SK-N-SH treated with all-trans-retinoic acid at 6 μM for 48 hours (cell line): ENCODE data around the gene LINGO1.

ENCODE experiments used
- ATAC-seq: fragments of 200-7000 bp; cut with Tn5 transposase; 3 replicates; pipeline ENCODE4 v1.9.1; 2020; ENCODE audit warnings: mild to moderate bottlenecking, moderate library complexity
- ARNTL ChIP-seq: fragments of 450-650 bp; formaldehyde crosslinking; IDR thresholded peaks from 2 replicates; pipeline ENCODE4 v1.5.0; 2020; ENCODE audit warnings: low read depth, mild to moderate bottlenecking, moderate library complexity, borderline replicate concordance
- BACH2 ChIP-seq: fragments of 250-450 bp; sonication (Bioruptor Pico); IDR thresholded peaks from 2 replicates; pipeline ENCODE4 v1.9.0; 2021; ENCODE audit warnings: mild to moderate bottlenecking, borderline replicate concordance
- CSDC2 ChIP-seq: fragments of 250-450 bp; sonication (Bioruptor Pico); IDR thresholded peaks from 2 replicates; pipeline ENCODE4 v1.5.0; 2020; ENCODE audit warnings: mild to moderate bottlenecking, moderate library complexity
- GLIS3 ChIP-seq: fragments of 250-450 bp; sonication (Bioruptor Pico); IDR thresholded peaks from 2 replicates; pipeline ENCODE4 v1.5.0; 2020; ENCODE audit warnings: mild to moderate bottlenecking, moderate library complexity
- OSR1 ChIP-seq: fragments of 250-450 bp; sonication (Bioruptor Pico); IDR thresholded peaks from 2 replicates; pipeline ENCODE4 v1.8.0; 2022; ENCODE audit warnings: moderate library complexity, mild to moderate bottlenecking, inconsistent platforms
- RARB ChIP-seq: fragments of 250-450 bp; sonication (Bioruptor Pico); IDR thresholded peaks from 2 replicates; pipeline ENCODE4 v1.8.0; 2021; ENCODE audit warnings: mild to moderate bottlenecking, moderate library complexity
- SNAI2 ChIP-seq: fragments of 250-450 bp; sonication (Bioruptor Pico); IDR thresholded peaks from 2 replicates; pipeline ENCODE4 v1.5.0; 2020; ENCODE audit warnings: mild to moderate bottlenecking, moderate library complexity
- TCF4 ChIP-seq: fragments of 250-450 bp; sonication (Bioruptor Pico); IDR thresholded peaks from 2 replicates; pipeline ENCODE4 v1.8.0; 2021; ENCODE audit warnings: mild to moderate bottlenecking, moderate library complexity, borderline replicate concordance
- TOX ChIP-seq: fragments of 250-450 bp; sonication (Bioruptor Pico); IDR thresholded peaks from 2 replicates; pipeline ENCODE4 v1.8.0; 2021; ENCODE audit warnings: mild to moderate bottlenecking, moderate library complexity, borderline replicate concordance
- ZC3H10 ChIP-seq: fragments of 250-450 bp; sonication (Bioruptor Pico); IDR thresholded peaks from 2 replicates; pipeline ENCODE4 v1.5.1; 2021; ENCODE audit warnings: mild to moderate bottlenecking, moderate library complexity
- ZFP30 ChIP-seq: fragments of 450-650 bp; formaldehyde crosslinking; IDR thresholded peaks from 2 replicates; pipeline ENCODE4 v1.5.0; 2022; ENCODE audit warnings: mild to moderate bottlenecking, moderate library complexity
- ZNF565 ChIP-seq: fragments of 450-650 bp; formaldehyde crosslinking; conservative IDR thresholded peaks from 2 replicates; pipeline ENCODE4 v1.5.0; 2020; ENCODE audit warnings: low read depth, mild to moderate bottlenecking, moderate library complexity
- ZNF70 ChIP-seq: fragments of 450-650 bp; formaldehyde crosslinking; IDR thresholded peaks from 2 replicates; pipeline ENCODE4 v1.5.0; 2020; ENCODE audit warnings: mild to moderate bottlenecking, moderate library complexity
- ZNF8 ChIP-seq: fragments of 450-650 bp; formaldehyde crosslinking; IDR thresholded peaks from 2 replicates; pipeline ENCODE4 v1.5.0; 2020; ENCODE audit warnings: mild to moderate bottlenecking, moderate library complexity
- TF ChIP-seq, protein P1 (sequence below): fragments of 250-450 bp; sonication (Bioruptor Pico); IDR thresholded peaks from 2 replicates; pipeline ENCODE4 v1.8.0; 2020; ENCODE audit warnings: mild to moderate bottlenecking, moderate library complexity, borderline replicate concordance
- TF ChIP-seq, protein P2 (sequence below): fragments of 250-450 bp; sonication (Bioruptor Pico); IDR thresholded peaks from 2 replicates; pipeline ENCODE4 v1.5.1; 2021; ENCODE audit warnings: mild to moderate bottlenecking, moderate library complexity
- TF ChIP-seq, protein P3 (sequence below): fragments of 250-450 bp; sonication (Bioruptor Pico); IDR thresholded peaks from 2 replicates; pipeline ENCODE4 v1.8.0; 2021; ENCODE audit warnings: low read depth, mild to moderate bottlenecking, moderate library complexity, borderline replicate concordance
- TF ChIP-seq, protein P4 (sequence below): fragments of 250-450 bp; sonication (Bioruptor Pico); IDR thresholded peaks from 2 replicates; pipeline ENCODE4 v1.5.0; 2020; ENCODE audit warnings: mild to moderate bottlenecking, moderate library complexity
- TF ChIP-seq, protein P5 (sequence below): fragments of 250-450 bp; sonication (Bioruptor Pico); IDR thresholded peaks from 2 replicates; pipeline ENCODE4 v1.5.1; 2020; ENCODE audit warnings: low read depth, mild to moderate bottlenecking, moderate library complexity

Gene LINGO1

DNA sequence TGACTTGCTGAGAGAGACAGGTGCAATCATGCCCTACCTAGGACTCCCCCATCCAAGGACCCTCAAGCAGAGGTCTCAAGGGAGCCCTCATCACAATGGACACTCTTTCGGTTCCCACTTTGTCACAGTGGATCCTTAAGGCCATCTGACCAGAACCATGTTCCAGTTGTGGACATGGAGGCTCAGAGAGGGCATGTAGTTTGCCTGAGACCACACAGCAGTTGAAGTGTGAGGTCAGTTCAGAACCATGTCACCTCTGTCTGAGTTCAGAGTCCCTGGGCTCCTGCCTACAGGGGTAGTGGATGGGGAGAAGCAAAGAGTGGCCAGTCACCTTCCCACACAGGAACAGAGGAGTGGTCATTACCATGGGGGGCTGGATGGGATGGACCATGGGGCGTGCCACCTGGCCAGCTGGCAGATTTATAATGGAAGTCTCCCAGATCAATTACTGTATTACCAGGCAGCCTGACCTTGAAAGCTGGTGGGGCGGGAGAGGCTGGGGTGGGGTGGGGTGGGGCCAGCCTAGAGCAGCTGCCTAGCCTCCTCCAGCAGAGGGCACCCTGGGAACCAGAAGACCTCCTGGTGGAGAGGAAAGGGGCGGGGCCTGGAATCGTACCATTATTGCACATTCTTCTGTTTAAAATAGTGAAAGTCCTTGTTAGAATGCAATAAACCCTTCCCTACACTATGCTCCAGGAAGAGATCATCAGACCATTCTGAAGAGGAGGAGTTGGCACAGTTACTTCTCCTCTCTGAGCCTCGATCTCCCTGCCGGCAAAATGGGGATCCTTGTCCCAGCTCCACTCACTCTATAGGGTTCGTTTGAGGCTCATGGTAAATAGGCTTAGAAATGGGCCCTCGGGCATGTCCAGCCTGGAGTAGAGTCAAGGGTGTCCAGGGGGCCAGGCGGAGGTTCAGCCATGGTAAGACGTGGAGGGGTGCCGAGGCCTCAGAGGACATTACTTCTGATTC lies 26.9 kb upstream of the LINGO1 start:
- TF ChIP-seq BACH2 (CRISPR knock-in tag) (no peak), SNAI2 (CRISPR knock-in tag) (no peak), RARB (CRISPR knock-in tag) (no peak), ZC3H10 (CRISPR knock-in tag) (no peak), ZNF565 (no peak), ZNF70 (no peak), ZFP30 (no peak), TOX (CRISPR knock-in tag) (no peak), ARNTL (no peak), CSDC2 (CRISPR knock-in tag) (no peak), GLIS3 (CRISPR knock-in tag) (no peak), ZNF8 (no peak), TCF4 (CRISPR knock-in tag) (no peak)
- TF ChIP-seq, protein P1, sequence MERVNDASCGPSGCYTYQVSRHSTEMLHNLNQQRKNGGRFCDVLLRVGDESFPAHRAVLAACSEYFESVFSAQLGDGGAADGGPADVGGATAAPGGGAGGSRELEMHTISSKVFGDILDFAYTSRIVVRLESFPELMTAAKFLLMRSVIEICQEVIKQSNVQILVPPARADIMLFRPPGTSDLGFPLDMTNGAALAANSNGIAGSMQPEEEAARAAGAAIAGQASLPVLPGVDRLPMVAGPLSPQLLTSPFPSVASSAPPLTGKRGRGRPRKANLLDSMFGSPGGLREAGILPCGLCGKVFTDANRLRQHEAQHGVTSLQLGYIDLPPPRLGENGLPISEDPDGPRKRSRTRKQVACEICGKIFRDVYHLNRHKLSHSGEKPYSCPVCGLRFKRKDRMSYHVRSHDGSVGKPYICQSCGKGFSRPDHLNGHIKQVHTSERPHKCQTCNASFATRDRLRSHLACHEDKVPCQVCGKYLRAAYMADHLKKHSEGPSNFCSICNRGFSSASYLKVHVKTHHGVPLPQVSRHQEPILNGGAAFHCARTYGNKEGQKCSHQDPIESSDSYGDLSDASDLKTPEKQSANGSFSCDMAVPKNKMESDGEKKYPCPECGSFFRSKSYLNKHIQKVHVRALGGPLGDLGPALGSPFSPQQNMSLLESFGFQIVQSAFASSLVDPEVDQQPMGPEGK (CRISPR knock-in tag): no peak
- TF ChIP-seq, protein P2, sequence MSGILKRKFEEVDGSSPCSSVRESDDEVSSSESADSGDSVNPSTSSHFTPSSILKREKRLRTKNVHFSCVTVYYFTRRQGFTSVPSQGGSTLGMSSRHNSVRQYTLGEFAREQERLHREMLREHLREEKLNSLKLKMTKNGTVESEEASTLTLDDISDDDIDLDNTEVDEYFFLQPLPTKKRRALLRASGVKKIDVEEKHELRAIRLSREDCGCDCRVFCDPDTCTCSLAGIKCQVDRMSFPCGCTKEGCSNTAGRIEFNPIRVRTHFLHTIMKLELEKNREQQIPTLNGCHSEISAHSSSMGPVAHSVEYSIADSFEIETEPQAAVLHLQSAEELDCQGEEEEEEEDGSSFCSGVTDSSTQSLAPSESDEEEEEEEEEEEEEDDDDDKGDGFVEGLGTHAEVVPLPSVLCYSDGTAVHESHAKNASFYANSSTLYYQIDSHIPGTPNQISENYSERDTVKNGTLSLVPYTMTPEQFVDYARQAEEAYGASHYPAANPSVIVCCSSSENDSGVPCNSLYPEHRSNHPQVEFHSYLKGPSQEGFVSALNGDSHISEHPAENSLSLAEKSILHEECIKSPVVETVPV: no peak
- TF ChIP-seq, protein P3, sequence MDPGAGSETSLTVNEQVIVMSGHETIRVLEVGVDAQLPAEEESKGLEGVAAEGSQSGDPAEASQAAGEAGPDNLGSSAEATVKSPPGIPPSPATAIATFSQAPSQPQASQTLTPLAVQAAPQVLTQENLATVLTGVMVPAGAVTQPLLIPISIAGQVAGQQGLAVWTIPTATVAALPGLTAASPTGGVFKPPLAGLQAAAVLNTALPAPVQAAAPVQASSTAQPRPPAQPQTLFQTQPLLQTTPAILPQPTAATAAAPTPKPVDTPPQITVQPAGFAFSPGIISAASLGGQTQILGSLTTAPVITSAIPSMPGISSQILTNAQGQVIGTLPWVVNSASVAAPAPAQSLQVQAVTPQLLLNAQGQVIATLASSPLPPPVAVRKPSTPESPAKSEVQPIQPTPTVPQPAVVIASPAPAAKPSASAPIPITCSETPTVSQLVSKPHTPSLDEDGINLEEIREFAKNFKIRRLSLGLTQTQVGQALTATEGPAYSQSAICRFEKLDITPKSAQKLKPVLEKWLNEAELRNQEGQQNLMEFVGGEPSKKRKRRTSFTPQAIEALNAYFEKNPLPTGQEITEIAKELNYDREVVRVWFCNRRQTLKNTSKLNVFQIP (CRISPR knock-in tag): no peak
- TF ChIP-seq, protein P4, sequence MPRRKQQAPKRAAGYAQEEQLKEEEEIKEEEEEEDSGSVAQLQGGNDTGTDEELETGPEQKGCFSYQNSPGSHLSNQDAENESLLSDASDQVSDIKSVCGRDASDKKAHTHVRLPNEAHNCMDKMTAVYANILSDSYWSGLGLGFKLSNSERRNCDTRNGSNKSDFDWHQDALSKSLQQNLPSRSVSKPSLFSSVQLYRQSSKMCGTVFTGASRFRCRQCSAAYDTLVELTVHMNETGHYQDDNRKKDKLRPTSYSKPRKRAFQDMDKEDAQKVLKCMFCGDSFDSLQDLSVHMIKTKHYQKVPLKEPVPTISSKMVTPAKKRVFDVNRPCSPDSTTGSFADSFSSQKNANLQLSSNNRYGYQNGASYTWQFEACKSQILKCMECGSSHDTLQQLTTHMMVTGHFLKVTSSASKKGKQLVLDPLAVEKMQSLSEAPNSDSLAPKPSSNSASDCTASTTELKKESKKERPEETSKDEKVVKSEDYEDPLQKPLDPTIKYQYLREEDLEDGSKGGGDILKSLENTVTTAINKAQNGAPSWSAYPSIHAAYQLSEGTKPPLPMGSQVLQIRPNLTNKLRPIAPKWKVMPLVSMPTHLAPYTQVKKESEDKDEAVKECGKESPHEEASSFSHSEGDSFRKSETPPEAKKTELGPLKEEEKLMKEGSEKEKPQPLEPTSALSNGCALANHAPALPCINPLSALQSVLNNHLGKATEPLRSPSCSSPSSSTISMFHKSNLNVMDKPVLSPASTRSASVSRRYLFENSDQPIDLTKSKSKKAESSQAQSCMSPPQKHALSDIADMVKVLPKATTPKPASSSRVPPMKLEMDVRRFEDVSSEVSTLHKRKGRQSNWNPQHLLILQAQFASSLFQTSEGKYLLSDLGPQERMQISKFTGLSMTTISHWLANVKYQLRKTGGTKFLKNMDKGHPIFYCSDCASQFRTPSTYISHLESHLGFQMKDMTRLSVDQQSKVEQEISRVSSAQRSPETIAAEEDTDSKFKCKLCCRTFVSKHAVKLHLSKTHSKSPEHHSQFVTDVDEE (CRISPR knock-in tag): no peak
- TF ChIP-seq, protein P5, sequence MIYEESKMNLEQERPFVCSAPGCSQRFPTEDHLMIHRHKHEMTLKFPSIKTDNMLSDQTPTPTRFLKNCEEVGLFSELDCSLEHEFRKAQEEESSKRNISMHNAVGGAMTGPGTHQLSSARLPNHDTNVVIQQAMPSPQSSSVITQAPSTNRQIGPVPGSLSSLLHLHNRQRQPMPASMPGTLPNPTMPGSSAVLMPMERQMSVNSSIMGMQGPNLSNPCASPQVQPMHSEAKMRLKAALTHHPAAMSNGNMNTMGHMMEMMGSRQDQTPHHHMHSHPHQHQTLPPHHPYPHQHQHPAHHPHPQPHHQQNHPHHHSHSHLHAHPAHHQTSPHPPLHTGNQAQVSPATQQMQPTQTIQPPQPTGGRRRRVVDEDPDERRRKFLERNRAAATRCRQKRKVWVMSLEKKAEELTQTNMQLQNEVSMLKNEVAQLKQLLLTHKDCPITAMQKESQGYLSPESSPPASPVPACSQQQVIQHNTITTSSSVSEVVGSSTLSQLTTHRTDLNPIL (CRISPR knock-in tag): no peak
- peak; percentile 80 for ATAC-seq

DNA sequence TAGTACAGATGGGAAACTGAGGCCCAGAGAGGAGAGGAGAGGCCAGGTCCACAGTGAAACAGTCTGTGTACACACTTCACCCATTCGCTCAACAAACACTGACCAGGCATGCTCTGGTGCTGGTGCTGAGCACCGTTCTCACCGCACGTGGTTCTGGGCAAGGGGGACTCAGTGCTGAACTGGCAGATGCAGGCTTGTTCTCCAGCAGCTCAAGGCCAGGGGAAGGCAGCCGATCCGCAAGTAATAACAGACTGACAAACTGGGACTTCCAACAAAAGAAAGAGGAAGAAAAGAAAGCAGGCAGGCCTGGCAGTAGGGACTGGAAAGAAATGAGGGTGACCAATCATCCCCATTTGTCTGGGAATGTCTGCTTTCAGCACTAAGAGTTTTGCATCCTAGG lies 25.6 kb upstream of the LINGO1 start:
- TF ChIP-seq ZNF565 (no peak), SNAI2 (CRISPR knock-in tag) (no peak), GLIS3 (CRISPR knock-in tag) (no peak), OSR1 (CRISPR knock-in tag) (no peak), TOX (CRISPR knock-in tag) (no peak), ZNF8 (no peak), TCF4 (CRISPR knock-in tag) (no peak), ZFP30 (no peak)
- TF ChIP-seq, protein P3 (CRISPR knock-in tag): no peak
- TF ChIP-seq, protein P4 (CRISPR knock-in tag): no peak
- TF ChIP-seq, protein P5 (CRISPR knock-in tag): no peak
- no peak for ATAC-seq
